Suprapubic skin (tissue), 3 donors: ENCODE results near the gene SLC5A1.

Source experiments
- EP300 ChIP-seq: sonication (generic); formaldehyde crosslinking; IDR thresholded peaks from one replicate; pipeline ENCODE4 v1.6.1; 2017; ENCODE audit warnings: antibody characterized with exemption
- TF ChIP-seq, protein P1 (sequence below), 2 donors: fragments of 200-600 bp in 1 of 2; fragments of 450-650 bp in 1 of 2; sonication (generic) in 1 of 2; IDR thresholded peaks; one replicate each; pipeline ENCODE4 v1.5.1; 2016 to 2019; ENCODE audit warnings: antibody characterized with exemption in 2 of 2, mild to moderate bottlenecking in 1 of 2, moderate library complexity in 1 of 2

GRCh38 chr22:32082331-32082730 lies 39.3 kb downstream of the SLC5A1 start:
- TF ChIP-seq, protein P1, sequence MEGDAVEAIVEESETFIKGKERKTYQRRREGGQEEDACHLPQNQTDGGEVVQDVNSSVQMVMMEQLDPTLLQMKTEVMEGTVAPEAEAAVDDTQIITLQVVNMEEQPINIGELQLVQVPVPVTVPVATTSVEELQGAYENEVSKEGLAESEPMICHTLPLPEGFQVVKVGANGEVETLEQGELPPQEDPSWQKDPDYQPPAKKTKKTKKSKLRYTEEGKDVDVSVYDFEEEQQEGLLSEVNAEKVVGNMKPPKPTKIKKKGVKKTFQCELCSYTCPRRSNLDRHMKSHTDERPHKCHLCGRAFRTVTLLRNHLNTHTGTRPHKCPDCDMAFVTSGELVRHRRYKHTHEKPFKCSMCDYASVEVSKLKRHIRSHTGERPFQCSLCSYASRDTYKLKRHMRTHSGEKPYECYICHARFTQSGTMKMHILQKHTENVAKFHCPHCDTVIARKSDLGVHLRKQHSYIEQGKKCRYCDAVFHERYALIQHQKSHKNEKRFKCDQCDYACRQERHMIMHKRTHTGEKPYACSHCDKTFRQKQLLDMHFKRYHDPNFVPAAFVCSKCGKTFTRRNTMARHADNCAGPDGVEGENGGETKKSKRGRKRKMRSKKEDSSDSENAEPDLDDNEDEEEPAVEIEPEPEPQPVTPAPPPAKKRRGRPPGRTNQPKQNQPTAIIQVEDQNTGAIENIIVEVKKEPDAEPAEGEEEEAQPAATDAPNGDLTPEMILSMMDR (IDR thresholded peaks at IDR 0.05) = no peak
- TF ChIP-seq EP300 = no peak
